Measurements from ENCODE around the gene MEN1.

MEN1 gene

DNA sequence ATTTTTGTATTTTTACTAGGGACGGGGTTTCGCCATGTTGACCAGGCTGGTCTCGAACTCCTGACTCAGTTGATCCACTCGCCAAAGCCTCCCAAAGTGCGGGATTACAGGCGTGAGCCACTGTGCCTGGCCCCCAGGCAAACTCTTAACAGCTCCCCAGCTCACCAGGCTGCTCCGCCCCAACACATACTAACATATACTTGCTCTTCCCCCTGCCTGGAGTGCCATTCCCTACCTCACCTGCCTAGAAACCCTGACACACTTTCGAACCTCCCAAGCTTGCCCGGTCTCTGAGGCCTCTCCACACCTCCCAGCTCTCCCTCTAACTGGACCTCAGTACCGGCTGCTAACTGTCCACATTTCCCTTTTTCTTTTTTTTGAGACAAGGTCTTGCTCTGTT is 15.8 kb downstream of the MEN1 start:
- Histone ChIP-seq H3K4me2 (ENCODE audit: low read length) (no peak overlapping the region), H3K36me3 (ENCODE audit: insufficient read depth, low read length) (peaks cover 45% of the 10 kb centered on the region), H3K4me1 (ENCODE audit: insufficient read depth, low read length, severe bottlenecking) (peaks cover 4% of the 10 kb centered on the region), H3K9me3 (ENCODE audit: low read length) (no peaks in the 10 kb centered on the region), H3K9ac (ENCODE audit: low read length) (no peak overlapping the region), H2AFZ (ENCODE audit: low read length) (no peak overlapping the region), H3K79me2 (ENCODE audit: insufficient read depth, low read length) (no peaks in the 10 kb centered on the region), H4K20me1 (ENCODE audit: insufficient read depth, low read length) (no peaks in the 10 kb centered on the region), H3K27ac (ENCODE audit: low read depth, low read length, poor library complexity, severe bottlenecking) (no peak overlapping the region), H3F3A (ENCODE audit: insufficient read depth, low read length) (no peaks in the 10 kb centered on the region), H3K4me3 (ENCODE audit: low read depth, low read length, poor library complexity, severe bottlenecking) (no peak overlapping the region), H3K9me2 (ENCODE audit: low read depth, low read length) (no peaks in the 10 kb centered on the region), H3K27me3 (ENCODE audit: insufficient read depth, low read length) (no peaks in the 10 kb centered on the region)
- TF ChIP-seq, protein P1, sequence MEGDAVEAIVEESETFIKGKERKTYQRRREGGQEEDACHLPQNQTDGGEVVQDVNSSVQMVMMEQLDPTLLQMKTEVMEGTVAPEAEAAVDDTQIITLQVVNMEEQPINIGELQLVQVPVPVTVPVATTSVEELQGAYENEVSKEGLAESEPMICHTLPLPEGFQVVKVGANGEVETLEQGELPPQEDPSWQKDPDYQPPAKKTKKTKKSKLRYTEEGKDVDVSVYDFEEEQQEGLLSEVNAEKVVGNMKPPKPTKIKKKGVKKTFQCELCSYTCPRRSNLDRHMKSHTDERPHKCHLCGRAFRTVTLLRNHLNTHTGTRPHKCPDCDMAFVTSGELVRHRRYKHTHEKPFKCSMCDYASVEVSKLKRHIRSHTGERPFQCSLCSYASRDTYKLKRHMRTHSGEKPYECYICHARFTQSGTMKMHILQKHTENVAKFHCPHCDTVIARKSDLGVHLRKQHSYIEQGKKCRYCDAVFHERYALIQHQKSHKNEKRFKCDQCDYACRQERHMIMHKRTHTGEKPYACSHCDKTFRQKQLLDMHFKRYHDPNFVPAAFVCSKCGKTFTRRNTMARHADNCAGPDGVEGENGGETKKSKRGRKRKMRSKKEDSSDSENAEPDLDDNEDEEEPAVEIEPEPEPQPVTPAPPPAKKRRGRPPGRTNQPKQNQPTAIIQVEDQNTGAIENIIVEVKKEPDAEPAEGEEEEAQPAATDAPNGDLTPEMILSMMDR (IDR thresholded peaks at IDR 0.05; ENCODE audit: low read length) = no peak
- TF ChIP-seq EZH2 (IDR thresholded peaks at IDR 0.05; ENCODE audit: borderline replicate concordance, low read length) = no peak

DNA sequence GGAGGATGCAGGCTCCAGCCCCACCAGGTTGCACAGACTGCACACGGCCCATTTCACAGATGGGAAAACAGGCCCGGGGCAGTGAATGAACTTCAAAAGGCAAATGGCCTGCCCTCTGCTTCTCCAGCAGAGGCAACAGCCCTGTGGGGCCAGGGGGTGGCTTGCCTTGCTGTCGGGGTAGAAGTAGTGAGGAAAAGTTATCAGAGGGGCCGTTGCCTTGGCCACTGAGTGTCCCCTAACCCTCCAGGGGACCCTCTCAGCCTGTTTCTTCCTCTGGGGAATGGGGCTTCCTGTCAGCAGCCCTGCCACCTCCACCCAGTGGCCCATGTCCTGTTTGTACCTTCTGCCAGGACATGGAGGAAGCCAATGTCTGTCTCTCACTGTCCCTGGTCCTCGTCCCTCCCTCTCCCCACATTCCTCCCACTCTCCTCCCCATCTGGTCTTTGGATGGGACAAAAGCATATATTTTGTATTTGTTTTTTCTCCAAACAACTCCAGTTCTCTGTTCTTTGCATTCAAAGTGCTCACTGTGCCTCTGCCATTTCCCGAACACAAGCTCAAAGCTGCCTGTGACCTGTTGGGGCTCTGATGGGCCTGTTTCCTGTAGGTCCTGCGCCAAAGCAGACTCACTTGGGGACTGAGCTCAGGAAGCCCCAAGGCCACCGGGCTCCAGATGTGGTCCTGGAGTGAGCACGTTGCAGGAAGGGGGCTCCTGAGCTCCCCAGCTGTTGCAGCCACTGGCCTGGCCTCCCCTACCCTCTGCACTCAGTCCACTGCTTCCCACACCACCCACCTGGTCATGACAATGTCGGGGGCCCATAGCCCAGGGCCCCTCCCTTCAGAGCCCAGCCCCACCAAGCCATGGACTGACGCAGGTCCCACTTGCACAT is 16.8 kb downstream of the MEN1 start:
- no peak overlapping the region for H3K9ac ChIP-seq (ENCODE audit: low read length)

DNA sequence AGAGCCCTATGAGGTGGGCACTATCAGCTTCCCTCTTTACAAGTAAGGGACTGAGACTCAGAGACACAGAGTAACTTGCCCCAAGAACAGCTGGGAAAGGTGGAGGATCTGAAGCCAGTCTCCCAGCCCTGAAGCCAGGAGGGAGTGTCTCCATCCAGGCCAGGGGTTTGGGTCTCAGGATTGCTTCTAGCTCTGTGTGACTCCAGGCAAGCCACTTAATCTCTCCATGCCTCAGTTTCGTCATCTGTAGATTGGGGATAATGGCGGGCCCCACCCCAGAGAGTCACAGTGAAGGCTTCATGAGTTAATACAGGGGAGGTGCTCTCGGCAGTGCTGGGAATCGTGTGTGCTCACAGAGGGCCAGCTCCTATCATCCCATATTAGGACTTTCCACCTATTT is 17.9 kb downstream of the MEN1 start:
- H3K4me3 ChIP-seq (ENCODE audit: low read depth, low read length, poor library complexity, severe bottlenecking) = no peak overlapping the region
- H3K27ac ChIP-seq (ENCODE audit: low read depth, low read length, poor library complexity, severe bottlenecking) = no peak overlapping the region
- H3K9me2 ChIP-seq (ENCODE audit: low read depth, low read length) = no peaks in the 10 kb centered on the region
- no peak overlapping the region for H2AFZ ChIP-seq (ENCODE audit: low read length)
- H3K79me2 ChIP-seq (ENCODE audit: insufficient read depth, low read length) = no peaks in the 10 kb centered on the region
- peaks cover 5% of the 10 kb centered on the region for H3K4me1 ChIP-seq (ENCODE audit: insufficient read depth, low read length, severe bottlenecking)
- TF ChIP-seq, protein P1 (IDR thresholded peaks at IDR 0.05; ENCODE audit: low read length) = no peak
- TF ChIP-seq EZH2 (IDR thresholded peaks at IDR 0.05; ENCODE audit: borderline replicate concordance, low read length) = no peak
- no peak overlapping the region for H3K4me2 ChIP-seq (ENCODE audit: low read length)
- no peaks in the 10 kb centered on the region for H4K20me1 ChIP-seq (ENCODE audit: insufficient read depth, low read length)
- H3K27me3 ChIP-seq (ENCODE audit: insufficient read depth, low read length) = no peaks in the 10 kb centered on the region
- H3K36me3 ChIP-seq (ENCODE audit: insufficient read depth, low read length) = peaks cover 46% of the 10 kb centered on the region
- H3K9ac ChIP-seq (ENCODE audit: low read length) = no peak overlapping the region
- H3K9me3 ChIP-seq (ENCODE audit: low read length) = no peaks in the 10 kb centered on the region
- no peaks in the 10 kb centered on the region for H3F3A ChIP-seq (ENCODE audit: insufficient read depth, low read length)

More for the DNA sequence above, 16.8 kb downstream of the MEN1 start:
- Histone ChIP-seq H3K27ac (ENCODE audit: low read depth, low read length, poor library complexity, severe bottlenecking) (no peak overlapping the region), H3K9me3 (ENCODE audit: low read length) (no peaks in the 10 kb centered on the region), H2AFZ (ENCODE audit: low read length) (no peak overlapping the region), H3K4me1 (ENCODE audit: insufficient read depth, low read length, severe bottlenecking) (no peaks in the 10 kb centered on the region), H3K9me2 (ENCODE audit: low read depth, low read length) (no peaks in the 10 kb centered on the region), H3K4me3 (ENCODE audit: low read depth, low read length, poor library complexity, severe bottlenecking) (no peak overlapping the region), H3K79me2 (ENCODE audit: insufficient read depth, low read length) (no peaks in the 10 kb centered on the region), H3K36me3 (ENCODE audit: insufficient read depth, low read length) (peaks cover 44% of the 10 kb centered on the region), H3F3A (ENCODE audit: insufficient read depth, low read length) (no peaks in the 10 kb centered on the region), H4K20me1 (ENCODE audit: insufficient read depth, low read length) (no peaks in the 10 kb centered on the region), H3K27me3 (ENCODE audit: insufficient read depth, low read length) (no peaks in the 10 kb centered on the region), H3K4me2 (ENCODE audit: low read length) (no peak overlapping the region)
- TF ChIP-seq, protein P1 (IDR thresholded peaks at IDR 0.05; ENCODE audit: low read length) = no peak
- TF ChIP-seq EZH2 (IDR thresholded peaks at IDR 0.05; ENCODE audit: borderline replicate concordance, low read length) = no peak

Measured in OCI-LY1 (cell line).